Keratinocyte (primary cell): ENCODE data around the gene CASP9.

ENCODE experiments used
- CTCF ChIP-seq, 3 experiments: IDR thresholded peaks in 1 of 3; conservative IDR thresholded peaks in 1 of 3; optimal IDR thresholded peaks in 1 of 3; 2 replicates in 2 of 3; 3 replicates in 1 of 3; pipeline versions ENCODE3 to v1.5.1; 2011; ENCODE audit warnings: low read length in 3 of 3, mild to moderate bottlenecking in 3 of 3, moderate library complexity in 2 of 3, control low read depth in 1 of 3, inconsistent platforms in 1 of 3; ENCODE audit not compliant: insufficient read depth in 2 of 3; ENCODE audit errors: extremely low read depth in 1 of 3
- EZH2 ChIP-seq: IDR thresholded peaks from one replicate; pipeline ENCODE4 v1.6.1; 2012; ENCODE audit warnings: inconsistent platforms, mild to moderate bottlenecking, low read length, moderate library complexity

- no peak for TF ChIP-seq CTCF (optimal IDR thresholded peaks at IDR 0.05 in 1 of 3, IDR thresholded peaks at IDR 0.05 in 1 of 3, conservative IDR thresholded peaks at IDR 0.05 in 1 of 3; ENCODE audit: extremely low read depth in 1 of 3, insufficient read depth in 2 of 3, low read length in 3 of 3)
- TF ChIP-seq EZH2 = no peak
These were observed 71.8 kb downstream of the CASP9 start for GRCh38 chr1:15452216-15452615.
